ENCODE results near the gene PTPRK. TPM values are rescaled to one million over a fixed set of nuclear protein-coding genes. Genes with fewer than 3 reads are reported as not detected.
"Not testable (repeated sequence)": the region's sequence is repeated elsewhere in the genome, so short reads cannot be mapped to it uniquely, and the experiment has no call there.

PTPRK gene
- total and polyA plus RNA-seq, 7 donors: 6.0 to 51.3 (median 46.7) TPM

DNA sequence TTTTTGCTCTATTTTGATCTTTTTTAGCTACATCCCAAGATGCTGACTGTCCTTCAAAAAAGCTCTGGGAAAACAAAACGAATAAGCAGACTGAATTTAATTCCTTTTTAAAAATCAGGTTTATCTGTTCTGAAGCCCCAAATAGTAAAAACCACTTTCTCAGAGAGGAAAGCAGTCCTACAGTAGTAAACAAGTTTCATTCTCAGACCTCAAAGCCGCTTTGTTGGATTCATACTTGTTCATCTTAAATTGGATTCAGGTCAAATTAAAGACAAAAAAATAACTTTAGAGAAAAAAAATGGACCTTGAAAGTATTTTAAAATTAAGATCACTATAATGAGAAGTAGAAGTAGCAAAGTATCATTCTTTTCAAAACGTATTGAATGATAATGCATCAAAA is 523.5 kb downstream of the PTPRK start:
- 79 to 90% methylated on average over 3 of the region's 3 CpGs for WGBS, 2 donors

DNA sequence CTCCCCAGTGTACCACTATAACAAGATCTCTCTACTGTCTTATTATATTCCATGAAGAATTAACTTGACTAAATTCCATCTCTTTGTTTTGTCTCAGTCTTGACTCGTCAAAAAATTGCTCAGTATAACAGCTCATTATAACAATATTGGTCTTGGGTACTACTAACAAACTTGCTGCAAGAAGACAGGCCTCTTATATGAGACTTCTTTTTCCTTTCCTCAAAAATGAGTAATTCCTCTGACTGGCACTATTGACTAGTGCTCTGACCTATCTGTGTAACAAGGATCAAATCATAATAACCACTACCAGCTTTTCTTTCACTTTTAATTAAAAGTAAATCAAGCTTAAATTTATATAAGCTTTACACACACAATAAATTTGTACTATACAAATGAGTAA is 528.3 kb downstream of the PTPRK start:
- 82 to 91% methylated on average over 1 of the region's 1 CpG for WGBS, 2 donors
- Histone ChIP-seq H3K27ac (no peak overlapping the region), H3K27me3 (no peaks in the 10 kb centered on the region), H3K36me3 (no peaks in the 10 kb centered on the region), H3K4me1 (no peaks in the 10 kb centered on the region), H3K9me3 (no peaks in the 10 kb centered on the region), H3K4me3 (no peak overlapping the region)
- TF ChIP-seq, protein P1, sequence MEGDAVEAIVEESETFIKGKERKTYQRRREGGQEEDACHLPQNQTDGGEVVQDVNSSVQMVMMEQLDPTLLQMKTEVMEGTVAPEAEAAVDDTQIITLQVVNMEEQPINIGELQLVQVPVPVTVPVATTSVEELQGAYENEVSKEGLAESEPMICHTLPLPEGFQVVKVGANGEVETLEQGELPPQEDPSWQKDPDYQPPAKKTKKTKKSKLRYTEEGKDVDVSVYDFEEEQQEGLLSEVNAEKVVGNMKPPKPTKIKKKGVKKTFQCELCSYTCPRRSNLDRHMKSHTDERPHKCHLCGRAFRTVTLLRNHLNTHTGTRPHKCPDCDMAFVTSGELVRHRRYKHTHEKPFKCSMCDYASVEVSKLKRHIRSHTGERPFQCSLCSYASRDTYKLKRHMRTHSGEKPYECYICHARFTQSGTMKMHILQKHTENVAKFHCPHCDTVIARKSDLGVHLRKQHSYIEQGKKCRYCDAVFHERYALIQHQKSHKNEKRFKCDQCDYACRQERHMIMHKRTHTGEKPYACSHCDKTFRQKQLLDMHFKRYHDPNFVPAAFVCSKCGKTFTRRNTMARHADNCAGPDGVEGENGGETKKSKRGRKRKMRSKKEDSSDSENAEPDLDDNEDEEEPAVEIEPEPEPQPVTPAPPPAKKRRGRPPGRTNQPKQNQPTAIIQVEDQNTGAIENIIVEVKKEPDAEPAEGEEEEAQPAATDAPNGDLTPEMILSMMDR (IDR thresholded peaks at IDR 0.05): no peak
- TF ChIP-seq POLR2AphosphoS5 (IDR thresholded peaks at IDR 0.05) (no peak), EP300 (IDR thresholded peaks at IDR 0.05) (no peak), POLR2A (IDR thresholded peaks at IDR 0.05) (no peak)
- intact Hi-C loops (cut with DNase I): loop anchor here (10.0 kb wide), 1 partner anchor 533 kb away; the partner anchor contains the start of gene PTPRK
- DNase-seq: no peak

More for the DNA sequence above, 523.5 kb downstream of the PTPRK start:
- intact Hi-C loops (cut with DNase I): loop anchor here (10.0 kb wide), 1 partner anchor 528 kb away; the partner anchor contains the start of gene PTPRK
- Histone ChIP-seq H3K4me3 (no peak overlapping the region), H3K27ac (no peak overlapping the region), H3K36me3 (no peaks in the 10 kb centered on the region), H3K4me1 (peaks cover 0 to 8% (median 0%) of the 10 kb centered on the region in 4 donors), H3K27me3 (no peaks in the 10 kb centered on the region), H3K9me3 (no peaks in the 10 kb centered on the region)
- no peak for DNase-seq
- TF ChIP-seq POLR2AphosphoS5 (IDR thresholded peaks at IDR 0.05): no peak

DNA sequence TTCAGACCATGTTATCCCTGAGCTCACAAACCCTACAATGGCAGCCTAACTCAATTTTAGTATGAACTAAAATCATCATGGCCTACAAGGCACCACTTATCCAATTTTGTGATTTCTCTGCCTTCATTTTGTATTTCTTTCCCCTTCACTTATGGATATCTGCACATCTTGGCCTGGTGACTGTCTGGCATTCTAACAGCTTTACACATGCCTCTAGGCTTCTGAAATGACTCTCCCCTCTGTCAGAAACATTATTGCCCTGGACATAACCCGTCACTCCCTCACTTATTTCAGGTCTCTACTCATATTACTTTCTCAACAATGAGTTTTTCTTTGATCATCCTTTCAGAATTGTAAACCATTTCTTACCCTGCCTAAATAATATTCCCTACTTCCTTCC is 530.3 kb downstream of the PTPRK start:
- Histone ChIP-seq H3K4me1 (no peaks in the 10 kb centered on the region), H3K4me3 (no peak overlapping the region), H3K36me3 (no peaks in the 10 kb centered on the region), H3K27me3 (no peaks in the 10 kb centered on the region), H3K27ac (no peak overlapping the region), H3K9me3 (no peaks in the 10 kb centered on the region)
- 91 to 97% methylated on average over 1 of the region's 1 CpG for WGBS, 2 donors
- TF ChIP-seq EP300 (IDR thresholded peaks at IDR 0.05): no peak
- TF ChIP-seq POLR2AphosphoS5 (IDR thresholded peaks at IDR 0.05): no peak
- TF ChIP-seq POLR2A (IDR thresholded peaks at IDR 0.05): no peak
- TF ChIP-seq, protein P1 (IDR thresholded peaks at IDR 0.05): no peak
- DNase-seq: no peak
- intact Hi-C loops (cut with DNase I): loop anchor here (10.0 kb wide), 1 partner anchor 535 kb away; the partner anchor contains the start of gene PTPRK

DNA sequence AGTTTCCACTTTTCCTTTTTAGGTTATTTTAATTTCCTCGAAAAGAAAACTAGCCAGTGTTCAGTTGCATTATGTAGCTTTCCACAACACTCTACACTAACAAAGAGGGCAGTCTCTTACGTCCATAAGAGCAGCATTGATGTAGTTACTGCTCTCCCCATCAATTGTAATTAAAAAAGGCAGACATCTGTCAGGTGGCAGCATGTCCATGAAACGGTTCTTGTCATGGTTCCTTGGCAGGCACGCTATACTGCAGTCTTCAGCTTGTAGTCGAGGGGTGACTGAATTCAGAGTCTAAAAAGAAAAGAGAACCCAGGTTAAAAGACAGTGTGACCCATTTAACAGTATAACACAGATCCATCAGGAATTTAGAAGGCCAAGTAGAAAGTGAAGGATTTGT is 539.4 kb downstream of the PTPRK start:
- no peak for DNase-seq
- Histone ChIP-seq H3K27ac (no peak overlapping the region), H3K4me1 (no peaks in the 10 kb centered on the region), H3K27me3 (no peaks in the 10 kb centered on the region), H3K36me3 (peaks cover 3 to 73% (median 13%) of the 10 kb centered on the region in 4 donors), H3K9me3 (no peaks in the 10 kb centered on the region), H3K4me3 (no peak overlapping the region)
- no peak for TF ChIP-seq EP300 (IDR thresholded peaks at IDR 0.05)
- no peak for TF ChIP-seq POLR2A (IDR thresholded peaks at IDR 0.05)
- TF ChIP-seq, protein P1 (IDR thresholded peaks at IDR 0.05): no peak
- TF ChIP-seq POLR2AphosphoS5 (IDR thresholded peaks at IDR 0.05): no peak
- WGBS, 2 donors: 92 to 95% methylated on average over 5 of the region's 5 CpGs
- intact Hi-C loops (cut with DNase I): no loop called here

DNA sequence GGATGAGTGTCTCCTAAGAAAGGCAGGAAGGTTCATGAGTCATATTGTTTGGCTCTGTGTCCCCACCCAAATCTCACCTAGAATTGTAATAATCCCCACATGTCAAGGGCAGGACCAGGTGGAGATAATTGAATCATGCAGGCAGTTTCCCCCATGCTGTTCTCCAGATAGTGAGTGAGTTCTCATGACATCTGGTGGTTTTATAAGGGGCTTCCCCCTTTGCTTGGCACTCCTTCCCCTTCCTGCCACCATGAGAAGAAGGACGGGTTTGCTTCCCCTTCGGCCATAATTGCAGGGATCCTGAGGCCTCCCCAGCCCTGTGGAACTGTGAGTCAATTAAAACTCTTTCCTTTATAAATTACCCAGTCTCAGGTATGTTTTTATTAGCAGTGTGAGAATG is 542.2 kb downstream of the PTPRK start:
- H3K4me1 ChIP-seq; H3K27ac ChIP-seq; H3K4me3 ChIP-seq; H3K9me3 ChIP-seq; H3K27me3 ChIP-seq; DNase-seq; intact Hi-C loops (cut with DNase I): not testable (repeated sequence)
- H3K36me3 ChIP-seq: peaks cover 3 to 90% (median 11%) of the 10 kb centered on the region in 4 donors
- 49 to 81% methylated on average over 2 of the region's 2 CpGs for WGBS, 2 donors

DNA sequence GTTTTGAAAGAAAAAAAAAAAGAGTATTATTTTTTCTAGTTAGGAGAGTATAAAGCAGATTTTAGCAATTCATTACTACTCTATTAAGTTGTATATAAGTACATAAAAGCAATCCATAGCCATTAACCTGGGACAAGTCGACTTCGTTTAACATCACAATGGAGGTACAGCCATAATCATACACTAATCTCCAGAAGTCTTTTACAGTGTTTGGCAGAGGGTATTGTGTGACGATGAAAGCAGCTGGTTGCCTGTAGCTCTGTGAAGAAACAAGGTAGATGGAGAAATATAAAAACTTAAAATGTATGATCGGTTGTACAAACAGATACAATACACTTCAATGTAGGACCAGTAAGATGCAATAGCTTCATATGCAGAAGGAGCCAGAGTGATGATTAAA is 543.6 kb downstream of the PTPRK start:
- Histone ChIP-seq H3K36me3 (peaks cover 3 to 90% (median 11%) of the 10 kb centered on the region in 4 donors), H3K4me3 (no peak overlapping the region), H3K27me3 (no peaks in the 10 kb centered on the region), H3K9me3 (no peaks in the 10 kb centered on the region), H3K27ac (no peak overlapping the region), H3K4me1 (no peaks in the 10 kb centered on the region)
- intact Hi-C loops (cut with DNase I): no loop called here
- WGBS, 2 donors: 96 to 97% methylated on average over 4 of the region's 4 CpGs
- TF ChIP-seq EP300 (IDR thresholded peaks at IDR 0.05) (no peak), POLR2A (IDR thresholded peaks at IDR 0.05) (no peak), POLR2AphosphoS5 (IDR thresholded peaks at IDR 0.05) (no peak)
- TF ChIP-seq, protein P1 (IDR thresholded peaks at IDR 0.05): no peak
- no peak for DNase-seq

Measured in sigmoid colon (tissue), 7 donors.